ENCODE data around the gene EML1. TPM values are rescaled to one million over a fixed set of nuclear protein-coding genes. Genes with fewer than 3 reads are reported as not detected.

Gene EML1
- total and polyA plus RNA-seq, 2 of the 13 experiments (the other 11 are each of a cell fraction or from before 2014, with no cell fraction given): 0.59 to 1.7 TPM

GRCh38 chr14:99802301-99803105 is 9.3 kb downstream of the EML1 start:
- Histone ChIP-seq H3K27me3 (ENCODE audit: control insufficient read depth in 1 of 2, insufficient read depth in 2 of 2, low read length in 2 of 2) (no peaks in the 10 kb centered on the region), H3K27ac (ENCODE audit: extremely low read length, insufficient read depth, low read length) (no peak overlapping the region), H3K9ac (ENCODE audit: insufficient read depth, low read depth, low read length) (no peak overlapping the region), H3K4me1 (ENCODE audit: insufficient read depth, low read length) (no peaks in the 10 kb centered on the region), H2AFZ (ENCODE audit: low read length) (no peak overlapping the region), H3K36me3 (replicated peaks in 1 of 2; ENCODE audit: control insufficient read depth in 1 of 2, insufficient read depth in 2 of 2, low read length in 2 of 2) (no peaks in the 10 kb centered on the region), H3K4me2 (ENCODE audit: low read depth, low read length) (no peak overlapping the region), H3K79me2 (ENCODE audit: insufficient read depth, low read length) (no peaks in the 10 kb centered on the region), H4K20me1 (ENCODE audit: insufficient read depth, low read length) (no peaks in the 10 kb centered on the region), H3K4me3 (replicated peaks in 1 of 3; ENCODE audit: insufficient read depth in 1 of 3, low read depth in 2 of 3, low read length in 3 of 3) (no peak overlapping the region), H3K9me3 (ENCODE audit: low read length) (no peaks in the 10 kb centered on the region)
- TF ChIP-seq PAXIP1 (CRISPR knock-in tag; conservative IDR thresholded peaks at IDR 0.05): no peak
- TF ChIP-seq GTF2F1 (IDR thresholded peaks at IDR 0.05; ENCODE audit: low read length): no peak
- no peak for TF ChIP-seq TAF1 (CRISPR knock-in tag; IDR thresholded peaks at IDR 0.05)
- TF ChIP-seq WIZ (CRISPR knock-in tag; IDR thresholded peaks at IDR 0.05): no peak
- TF ChIP-seq MYC (CRISPR knock-in tag; IDR thresholded peaks at IDR 0.05; ENCODE audit: borderline replicate concordance): no peak
- TF ChIP-seq, protein P1, sequence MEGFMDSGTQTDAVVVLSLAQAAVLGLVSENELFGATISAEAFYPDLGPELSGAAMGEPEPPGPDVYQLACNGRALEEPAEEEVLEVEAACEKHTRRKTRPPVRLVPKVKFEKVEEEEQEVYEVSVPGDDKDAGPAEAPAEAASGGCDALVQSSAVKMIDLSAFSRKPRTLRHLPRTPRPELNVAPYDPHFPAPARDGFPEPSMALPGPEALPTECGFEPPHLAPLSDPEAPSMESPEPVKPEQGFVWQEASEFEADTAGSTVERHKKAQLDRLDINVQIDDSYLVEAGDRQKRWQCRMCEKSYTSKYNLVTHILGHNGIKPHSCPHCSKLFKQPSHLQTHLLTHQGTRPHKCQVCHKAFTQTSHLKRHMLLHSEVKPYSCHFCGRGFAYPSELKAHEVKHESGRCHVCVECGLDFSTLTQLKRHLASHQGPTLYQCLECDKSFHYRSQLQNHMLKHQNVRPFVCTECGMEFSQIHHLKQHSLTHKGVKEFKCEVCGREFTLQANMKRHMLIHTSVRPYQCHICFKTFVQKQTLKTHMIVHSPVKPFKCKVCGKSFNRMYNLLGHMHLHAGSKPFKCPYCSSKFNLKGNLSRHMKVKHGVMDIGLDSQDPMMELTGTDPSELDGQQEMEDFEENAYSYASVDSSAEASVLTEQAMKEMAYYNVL (CRISPR knock-in tag; IDR thresholded peaks at IDR 0.05; ENCODE audit: borderline replicate concordance): no peak
- TF ChIP-seq ZNF280D (CRISPR knock-in tag; IDR thresholded peaks at IDR 0.05): no peak
- TF ChIP-seq ZKSCAN1 (IDR thresholded peaks at IDR 0.05; ENCODE audit: low read length): no peak
- TF ChIP-seq ZNF737 (CRISPR knock-in tag; IDR thresholded peaks at IDR 0.05; ENCODE audit: borderline replicate concordance): no peak
- TF ChIP-seq HDAC1 (CRISPR knock-in tag; IDR thresholded peaks at IDR 0.05): no peak
- TF ChIP-seq DZIP1 (CRISPR knock-in tag; IDR thresholded peaks at IDR 0.05): no peak
- TF ChIP-seq ZNF777 (CRISPR knock-in tag; IDR thresholded peaks at IDR 0.05): no peak
- ATAC-seq: no peak
- WGBS (ENCODE audit: low lambda C conversion rate): 63% methylated on average over 13 of the region's 13 CpGs
- in situ Hi-C loops (cut with HindIII; ENCODE audit: extremely low pct_ligation_motif_present, low pct_unique_long_range_greater_than_20kb) (no loop called here), intact Hi-C loops (cut with micrococcal nuclease; ENCODE audit: unreplicated experiment) (no loop called here)
- FAIRE-seq: no peak
- DNase-seq (ENCODE audit: low spot score): no peak
- BruUV-seq (replicated peaks): no TSS peak
- ChIA-PET POLR2A (no interaction called here), CTCF (ENCODE audit: low intra/inter-chr PET ratio, low total read pairs) (no interaction called here)
